ENCODE measurements around the gene SRSF4.

DNA sequence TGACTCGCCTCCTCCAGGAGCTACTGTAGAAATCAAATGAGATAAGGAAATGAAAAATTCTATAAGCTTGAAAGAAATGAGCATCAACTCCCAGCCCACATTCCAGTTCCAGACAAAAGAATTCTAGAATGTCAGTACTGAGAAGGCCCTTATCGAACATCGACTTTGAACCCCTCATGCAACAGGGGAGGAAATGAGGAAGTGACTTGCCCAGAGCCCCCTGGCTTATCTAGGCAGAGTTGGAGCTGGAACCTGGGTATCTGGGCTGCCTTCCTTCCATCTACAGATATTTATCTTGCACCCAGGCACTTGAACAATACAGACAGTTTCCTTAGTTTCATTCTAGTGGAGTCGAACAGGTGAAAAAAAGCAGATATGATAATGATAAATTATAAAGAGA lies 26.7 kb upstream of the SRSF4 start:
- TF ChIP-seq CTCF (IDR thresholded peaks at IDR 0.05; ENCODE audit: low read length), result no peak
- no peak for TF ChIP-seq EZH2 (optimal IDR thresholded peaks at IDR 0.05; ENCODE audit: low read depth, low read length)
- no peak for TF ChIP-seq EZH2phosphoT487 (IDR thresholded peaks at IDR 0.05; ENCODE audit: low read length)

Measured in MM.1S (cell line).